Islet precursor cell (in vitro differentiated cells): Measurements from ENCODE around the gene GNAS-AS1.

Source experiments
- DNase-seq: peaks from one replicate; pipeline ENCODE4 v3.0.0-alpha.2; 2018

The GNAS-AS1 gene

DNA sequence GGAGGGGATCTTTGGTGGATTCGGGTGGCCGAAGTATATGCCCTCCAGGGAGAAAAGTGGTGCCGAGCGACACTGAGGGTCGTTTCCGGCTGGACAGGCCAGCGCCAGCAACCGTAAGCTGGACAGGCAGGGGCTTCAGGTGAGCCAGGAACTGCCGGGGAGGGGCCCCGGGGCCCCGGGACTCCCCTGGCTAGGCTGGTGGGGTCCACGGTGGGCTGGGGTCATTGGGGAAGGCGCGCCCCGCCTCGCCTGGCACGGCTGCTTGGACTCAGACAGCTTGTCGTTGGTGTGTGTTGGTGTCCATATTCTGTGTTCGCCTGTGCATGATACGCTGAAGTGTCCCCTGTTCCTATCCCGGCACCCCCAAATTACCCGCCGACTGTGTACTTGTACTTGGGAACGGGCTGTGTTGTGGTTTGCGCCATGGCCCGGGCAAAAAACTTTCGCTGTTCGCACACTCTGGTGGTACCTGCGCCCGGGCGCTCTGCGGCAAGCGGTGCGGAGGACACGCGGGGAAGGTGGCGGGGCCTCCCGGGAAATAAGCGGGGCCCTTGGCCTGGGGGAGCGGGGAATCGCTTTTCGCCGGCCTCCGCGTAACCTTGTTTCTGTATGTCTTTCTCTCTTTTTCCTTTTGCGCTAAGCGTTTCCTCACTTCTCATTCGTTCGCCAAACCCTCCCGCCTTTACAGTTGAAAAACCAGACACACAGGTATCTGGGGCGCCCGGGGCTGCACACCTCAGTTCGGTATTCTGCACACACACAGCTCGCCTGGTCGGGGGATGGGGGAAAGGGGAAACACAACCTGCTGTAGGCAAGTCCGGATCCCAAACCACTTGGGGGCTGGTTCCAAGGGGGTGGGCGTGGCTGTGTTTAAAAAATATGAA lies 5.0 kb upstream of the GNAS-AS1 start:
- peak; percentile 69 for DNase-seq

DNA sequence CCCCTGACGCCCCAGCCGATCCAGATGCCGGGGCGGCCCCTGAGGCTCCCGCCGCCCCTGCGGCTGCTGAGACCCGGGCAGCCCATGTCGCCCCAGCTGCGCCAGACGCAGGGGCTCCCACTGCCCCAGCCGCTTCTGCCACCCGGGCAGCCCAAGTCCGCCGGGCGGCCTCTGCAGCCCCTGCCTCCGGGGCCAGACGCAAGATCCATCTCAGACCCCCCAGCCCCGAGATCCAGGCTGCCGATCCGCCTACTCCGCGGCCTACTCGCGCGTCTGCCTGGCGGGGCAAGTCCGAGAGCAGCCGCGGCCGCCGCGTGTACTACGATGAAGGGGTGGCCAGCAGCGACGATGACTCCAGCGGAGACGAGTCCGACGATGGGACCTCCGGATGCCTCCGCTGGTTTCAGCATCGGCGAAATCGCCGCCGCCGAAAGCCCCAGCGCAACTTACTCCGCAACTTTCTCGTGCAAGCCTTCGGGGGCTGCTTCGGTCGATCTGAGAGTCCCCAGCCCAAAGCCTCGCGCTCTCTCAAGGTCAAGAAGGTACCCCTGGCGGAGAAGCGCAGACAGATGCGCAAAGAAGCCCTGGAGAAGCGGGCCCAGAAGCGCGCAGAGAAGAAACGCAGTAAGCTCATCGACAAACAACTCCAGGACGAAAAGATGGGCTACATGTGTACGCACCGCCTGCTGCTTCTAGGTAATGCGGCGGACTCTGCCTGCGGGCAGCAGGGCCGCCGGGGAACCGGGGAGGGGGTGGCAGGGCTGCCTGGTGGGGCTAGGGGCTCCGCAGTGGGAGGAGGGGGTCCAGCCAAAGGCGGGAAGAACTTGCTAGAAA lies 4.2 kb upstream of the GNAS-AS1 start:
- DNase-seq: peak; percentile 58

- no peak for DNase-seq
Measured at GRCh38 chr20:58853976-58854637, 3.4 kb upstream of the GNAS-AS1 start.

- no peak for DNase-seq
Measured at GRCh38 chr20:58853466-58853865, 2.8 kb upstream of the GNAS-AS1 start.

- DNase-seq: peak; percentile 86
Measured at GRCh38 chr20:58852543-58853271, 2.0 kb upstream of the GNAS-AS1 start, which contains the start of gene GNAS. TSS of gene GNAS (plus strand) at chr20:58852716.

DNA sequence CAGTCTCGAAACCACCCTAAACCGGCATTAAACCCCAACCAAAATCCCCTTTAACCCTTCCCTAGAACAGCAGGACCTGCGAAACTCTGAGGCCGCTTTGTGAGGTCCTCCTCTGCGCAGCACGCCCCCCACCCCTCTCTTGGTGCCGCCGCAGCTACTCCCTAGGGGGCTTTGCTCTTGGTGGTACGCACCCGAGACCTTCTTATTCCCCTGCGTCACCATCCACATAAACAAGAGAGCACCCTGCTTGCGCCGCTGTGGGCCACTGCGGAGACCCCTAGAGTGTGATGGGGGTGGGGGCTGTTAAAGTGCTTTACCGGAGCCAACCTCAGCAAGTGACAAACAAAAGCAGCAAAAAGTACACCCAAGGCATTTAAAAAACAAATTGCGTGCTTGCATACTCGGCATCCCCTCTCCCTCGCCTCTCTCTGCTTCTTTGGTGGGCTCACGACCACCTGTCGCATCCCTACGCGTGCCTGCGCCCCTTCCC lies 1.3 kb upstream of the GNAS-AS1 start:
- no peak for DNase-seq

- DNase-seq: no peak
Measured at GRCh38 chr20:58851221-58851968, 693 bp upstream of the GNAS-AS1 start.

DNA sequence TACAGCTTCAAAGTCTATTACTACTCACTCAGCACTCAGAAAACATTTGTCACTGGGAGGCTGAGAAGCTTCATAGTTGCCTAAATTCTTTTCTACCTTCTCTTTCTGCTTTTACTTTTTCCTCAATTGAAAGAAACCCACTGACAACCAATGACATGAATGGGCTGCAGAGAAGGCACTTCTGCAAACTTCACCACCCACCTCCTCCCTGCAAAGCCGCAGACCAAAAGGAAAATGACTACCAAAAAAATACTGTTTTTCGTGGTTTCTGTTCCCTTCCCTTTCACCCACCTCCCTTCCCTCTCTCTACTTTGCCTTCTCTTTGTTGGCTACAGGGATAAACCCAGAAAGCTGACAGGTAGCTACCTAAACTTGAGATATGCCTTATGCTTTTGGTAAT lies 3.2 kb downstream of the GNAS-AS1 start:
- no peak for DNase-seq

DNA sequence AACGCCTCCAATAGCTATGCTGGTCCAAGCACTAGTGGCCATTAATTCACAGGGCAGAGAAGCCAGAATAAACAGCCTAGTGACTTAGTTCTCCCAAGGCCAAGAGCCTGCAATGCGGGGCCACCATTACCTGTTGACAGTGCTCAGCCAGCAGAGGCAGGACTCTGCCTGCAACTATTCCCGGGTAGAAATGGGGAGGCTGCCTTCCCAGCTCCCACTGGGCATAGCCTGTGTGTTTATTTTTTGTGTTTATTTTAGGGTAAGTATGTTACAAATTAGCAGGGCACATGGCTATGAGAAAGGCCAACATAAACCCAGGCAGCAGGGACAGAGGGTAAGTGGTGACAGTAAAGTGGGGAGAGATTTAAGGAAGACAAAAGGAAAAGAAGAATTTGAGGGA lies 5.0 kb downstream of the GNAS-AS1 start:
- DNase-seq: no peak

- DNase-seq: no peak
Measured at GRCh38 chr20:58843128-58843556, 7.6 kb downstream of the GNAS-AS1 start.

DNA sequence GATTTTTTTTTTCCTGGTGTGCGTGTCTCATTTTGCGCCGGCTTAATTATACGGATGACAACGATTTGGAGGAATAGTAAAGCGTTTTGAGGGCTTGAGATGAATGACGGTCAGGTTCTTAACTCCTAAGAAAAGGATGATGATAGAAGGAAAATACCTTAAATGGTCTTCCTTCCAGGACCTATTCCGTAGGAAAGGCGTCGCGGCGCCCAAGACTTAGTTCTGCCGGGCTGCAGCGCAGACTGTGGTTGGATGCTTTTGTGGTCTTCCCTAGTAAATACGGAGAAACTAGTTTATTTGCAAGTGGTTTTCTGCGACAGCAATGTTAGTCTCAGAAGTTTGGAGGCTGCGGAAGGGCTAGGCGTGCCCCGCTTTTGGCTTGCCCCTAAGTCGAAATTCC lies 8.4 kb downstream of the GNAS-AS1 start:
- no peak for DNase-seq

- DNase-seq: no peak
Measured at GRCh38 chr20:58841539-58842264, 9.0 kb downstream of the GNAS-AS1 start.

DNA sequence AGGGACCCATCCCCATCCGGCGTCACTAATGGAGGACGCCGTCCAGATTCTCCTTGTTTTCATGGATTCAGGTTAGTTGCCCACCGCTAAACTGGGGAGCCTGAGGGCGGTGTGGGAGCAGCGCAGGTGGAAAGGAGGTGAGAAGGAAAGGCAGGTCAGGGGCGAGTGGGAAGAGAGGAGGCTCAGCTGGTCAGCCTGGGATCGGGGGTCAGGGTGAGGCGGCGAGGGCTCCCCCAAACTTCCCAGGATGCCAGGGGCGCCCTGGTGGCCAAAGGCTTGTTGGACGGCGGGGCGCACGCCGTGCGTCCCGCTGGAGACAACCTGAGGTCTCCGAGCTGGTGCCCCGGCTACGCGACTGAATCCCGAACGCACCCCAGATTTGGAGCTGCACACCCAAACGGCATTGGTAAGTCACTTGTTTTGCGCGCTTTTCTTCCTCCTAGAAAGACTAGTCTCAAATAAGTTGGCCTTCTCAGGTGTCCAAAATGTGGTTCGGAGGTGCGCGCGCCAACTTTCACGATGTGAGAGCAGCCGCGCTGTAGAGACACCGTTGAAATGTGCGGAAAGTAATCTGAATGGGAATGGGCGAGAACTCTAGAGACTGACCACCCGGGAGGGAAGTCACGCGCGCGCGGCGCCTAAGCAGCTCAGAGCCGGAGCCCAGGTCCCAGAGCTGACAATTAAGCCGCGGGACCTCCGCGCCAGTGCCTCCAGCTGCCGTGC lies 9.7 kb downstream of the GNAS-AS1 start:
- no peak for DNase-seq

- no peak for DNase-seq
Measured at GRCh38 chr20:58839991-58840747, 10.5 kb downstream of the GNAS-AS1 start.

DNA sequence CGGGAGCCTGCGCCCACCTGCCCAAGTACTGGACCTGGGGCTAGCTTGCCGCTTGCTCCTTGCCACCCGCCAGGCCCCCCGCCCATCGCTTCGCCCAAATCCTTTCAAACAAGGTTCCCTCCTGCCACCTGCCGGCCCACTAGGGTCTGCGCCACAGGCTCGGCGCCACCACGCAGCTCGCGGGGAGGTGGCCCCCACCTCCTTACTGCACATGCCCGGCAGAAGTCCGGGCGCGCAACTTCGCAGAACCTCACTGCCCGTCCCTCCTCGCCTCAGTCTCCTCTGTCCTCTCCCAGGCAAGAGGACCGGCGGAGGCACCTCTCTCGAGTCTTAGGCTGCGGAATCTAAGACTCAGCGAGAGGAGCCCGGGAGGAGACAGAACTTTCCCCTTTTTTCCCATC lies 11.2 kb downstream of the GNAS-AS1 start:
- DNase-seq: peak; percentile 68

DNA sequence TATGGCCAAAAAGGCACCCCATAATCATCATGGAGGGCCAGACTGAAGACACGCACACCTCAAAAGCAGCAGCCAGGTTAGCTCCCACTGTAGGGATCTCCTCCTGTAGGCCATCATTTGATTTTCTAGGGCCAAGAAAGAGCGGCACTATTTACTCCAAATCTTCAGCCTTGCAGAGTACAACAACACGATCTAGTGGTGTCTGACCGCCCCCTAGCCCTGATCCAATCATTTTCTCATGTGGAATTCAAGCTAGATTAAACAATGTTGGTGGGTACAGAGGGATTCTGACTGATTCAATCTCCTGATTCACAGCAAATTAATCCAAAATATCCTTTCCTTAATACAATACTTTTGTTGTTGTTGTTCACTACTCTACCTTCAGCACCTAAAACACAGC lies 12.5 kb downstream of the GNAS-AS1 start:
- DNase-seq: no peak

GRCh38 chr20:58837717-58838116 lies 13.0 kb downstream of the GNAS-AS1 start:
- no peak for DNase-seq

- DNase-seq: no peak
Measured at GRCh38 chr20:58836616-58837204, 14.0 kb downstream of the GNAS-AS1 start.

DNA sequence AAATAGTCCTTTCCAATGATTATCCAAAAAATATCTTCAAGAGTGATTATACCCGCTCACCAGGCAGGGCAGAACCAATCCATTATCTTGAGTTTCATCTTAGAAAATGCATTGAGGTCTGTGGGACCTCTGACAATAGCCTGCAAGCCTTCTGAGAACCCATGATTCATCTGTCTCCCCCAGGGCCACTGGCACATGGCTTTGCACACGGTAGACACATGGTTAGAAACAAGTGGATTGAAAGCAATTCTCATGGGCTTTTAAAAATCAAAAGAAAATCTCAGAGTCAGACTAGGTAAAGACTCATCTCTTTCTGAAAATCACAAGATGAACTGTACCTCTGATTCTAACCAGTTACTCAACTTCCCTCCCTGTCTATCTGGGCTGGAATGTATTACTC lies 15.5 kb downstream of the GNAS-AS1 start:
- no peak for DNase-seq
